Measurements from ENCODE around the gene MAD1L1.

The MAD1L1 gene

DNA sequence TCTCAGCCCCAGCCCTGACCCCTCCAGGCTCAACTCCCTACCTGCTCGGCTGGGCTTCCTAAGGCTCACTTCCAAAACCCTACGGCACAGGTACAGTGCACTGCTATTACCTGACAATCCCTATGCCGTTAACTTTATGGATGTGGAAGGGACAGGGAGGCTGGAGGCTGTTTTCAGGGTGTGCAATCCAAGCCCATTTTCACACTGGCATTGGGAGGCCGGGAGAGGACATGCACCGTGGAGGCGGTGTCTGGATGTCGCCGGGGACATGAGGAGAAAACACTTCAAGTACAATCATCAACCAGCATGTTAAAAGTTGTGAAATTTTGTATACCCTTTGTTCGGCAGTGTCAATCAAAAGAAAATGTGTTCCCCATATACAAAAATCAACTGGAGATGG lies 80.1 kb downstream of the MAD1L1 start:
- no peak for DNase-seq (ENCODE audit: low read depth)
- TF ChIP-seq, protein P1, sequence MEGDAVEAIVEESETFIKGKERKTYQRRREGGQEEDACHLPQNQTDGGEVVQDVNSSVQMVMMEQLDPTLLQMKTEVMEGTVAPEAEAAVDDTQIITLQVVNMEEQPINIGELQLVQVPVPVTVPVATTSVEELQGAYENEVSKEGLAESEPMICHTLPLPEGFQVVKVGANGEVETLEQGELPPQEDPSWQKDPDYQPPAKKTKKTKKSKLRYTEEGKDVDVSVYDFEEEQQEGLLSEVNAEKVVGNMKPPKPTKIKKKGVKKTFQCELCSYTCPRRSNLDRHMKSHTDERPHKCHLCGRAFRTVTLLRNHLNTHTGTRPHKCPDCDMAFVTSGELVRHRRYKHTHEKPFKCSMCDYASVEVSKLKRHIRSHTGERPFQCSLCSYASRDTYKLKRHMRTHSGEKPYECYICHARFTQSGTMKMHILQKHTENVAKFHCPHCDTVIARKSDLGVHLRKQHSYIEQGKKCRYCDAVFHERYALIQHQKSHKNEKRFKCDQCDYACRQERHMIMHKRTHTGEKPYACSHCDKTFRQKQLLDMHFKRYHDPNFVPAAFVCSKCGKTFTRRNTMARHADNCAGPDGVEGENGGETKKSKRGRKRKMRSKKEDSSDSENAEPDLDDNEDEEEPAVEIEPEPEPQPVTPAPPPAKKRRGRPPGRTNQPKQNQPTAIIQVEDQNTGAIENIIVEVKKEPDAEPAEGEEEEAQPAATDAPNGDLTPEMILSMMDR (IDR thresholded peaks at IDR 0.05; ENCODE audit: low read length, missing control alignments) = no peak
- H3K4me3 ChIP-seq (replicated peaks; ENCODE audit: low read depth, low read length) = no peak overlapping the region

DNA sequence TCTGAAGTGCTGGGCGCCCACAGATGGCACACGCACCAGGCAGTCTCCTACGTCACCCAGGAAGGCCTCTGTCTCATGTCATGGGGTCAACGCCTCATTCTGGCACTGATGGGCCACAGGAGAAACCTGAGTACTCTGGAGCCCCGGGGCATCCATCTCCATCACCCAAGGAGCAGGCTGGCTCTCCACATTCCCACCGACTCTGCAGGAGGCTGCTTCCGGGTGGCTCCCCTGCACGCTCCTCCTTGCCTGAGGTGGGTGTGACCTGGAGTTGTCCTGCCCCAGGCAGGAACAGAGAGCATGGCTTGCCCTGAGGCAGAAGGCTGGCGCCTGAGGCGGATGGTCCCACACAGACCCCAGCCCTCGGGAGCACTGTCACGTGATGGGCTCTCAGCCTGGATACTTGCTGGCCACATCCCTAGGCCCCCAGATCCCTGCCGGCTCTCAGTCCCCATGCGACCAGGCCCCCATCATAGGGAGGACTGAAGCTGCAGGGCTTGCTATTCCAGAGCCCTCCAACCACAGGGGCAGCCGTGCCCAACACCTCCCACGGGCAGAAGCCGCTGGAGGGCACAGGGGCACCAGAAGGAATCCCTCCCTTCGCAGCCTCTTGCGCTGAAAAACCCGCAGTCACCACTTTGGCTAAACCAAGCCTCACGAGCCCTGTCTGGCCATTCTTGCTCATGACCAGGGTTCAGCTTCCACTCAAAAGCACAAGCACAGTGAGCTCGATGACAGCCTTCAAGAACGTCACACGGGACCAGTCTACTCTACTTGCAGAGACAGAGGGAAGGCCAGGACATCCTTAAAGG lies 80.7 kb downstream of the MAD1L1 start:
- DNase-seq (ENCODE audit: low read depth) = no peak
- H3K4me3 ChIP-seq (replicated peaks; ENCODE audit: low read depth, low read length) = no peak overlapping the region
- TF ChIP-seq, protein P1 (IDR thresholded peaks at IDR 0.05; ENCODE audit: low read length, missing control alignments) = no peak

DNA sequence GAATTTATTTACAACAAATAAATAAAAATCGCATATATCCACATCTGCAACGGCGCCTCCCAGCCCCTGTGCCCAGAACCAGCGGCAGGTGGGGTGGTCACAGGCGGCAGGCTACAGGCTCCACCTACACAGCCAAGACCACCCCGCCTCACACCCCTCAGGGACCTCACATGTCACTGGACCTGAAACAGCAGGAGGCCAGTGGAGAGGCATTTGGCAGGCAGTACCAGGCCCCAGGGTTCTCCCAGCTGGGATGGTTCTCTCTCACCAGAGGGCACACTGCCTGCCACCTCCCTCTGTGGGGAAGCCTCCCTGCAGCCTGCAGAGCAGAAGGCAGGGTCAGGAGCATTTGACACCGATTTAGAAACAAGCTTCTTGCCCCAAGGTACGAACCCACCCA lies 81.5 kb downstream of the MAD1L1 start:
- no peak overlapping the region for H3K4me3 ChIP-seq (replicated peaks; ENCODE audit: low read depth, low read length)
- DNase-seq (ENCODE audit: low read depth) = no peak
- TF ChIP-seq, protein P1 (IDR thresholded peaks at IDR 0.05; ENCODE audit: low read length, missing control alignments) = no peak

DNA sequence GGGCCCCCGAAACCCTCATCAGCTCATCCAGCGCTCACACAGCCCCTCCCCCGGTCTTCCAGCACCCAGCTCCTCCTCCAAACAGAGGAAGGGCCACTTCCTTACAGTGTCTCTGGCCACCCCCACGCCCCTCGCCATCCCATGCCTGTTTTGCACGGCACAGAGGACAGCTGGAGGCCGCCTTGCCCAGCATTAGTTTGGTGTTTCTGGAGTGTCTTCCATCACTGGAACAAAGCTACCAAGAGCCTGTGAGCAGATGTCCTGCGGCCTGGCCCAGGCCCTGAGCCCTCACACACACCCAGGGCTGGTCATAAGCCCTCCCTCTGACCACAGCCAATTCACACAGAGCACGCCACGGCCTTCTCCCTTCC lies 82.3 kb downstream of the MAD1L1 start:
- H3K4me3 ChIP-seq (replicated peaks; ENCODE audit: low read depth, low read length) = no peak overlapping the region
- DNase-seq (ENCODE audit: low read depth) = no peak
- TF ChIP-seq, protein P1 (IDR thresholded peaks at IDR 0.05; ENCODE audit: low read length, missing control alignments) = no peak

DNA sequence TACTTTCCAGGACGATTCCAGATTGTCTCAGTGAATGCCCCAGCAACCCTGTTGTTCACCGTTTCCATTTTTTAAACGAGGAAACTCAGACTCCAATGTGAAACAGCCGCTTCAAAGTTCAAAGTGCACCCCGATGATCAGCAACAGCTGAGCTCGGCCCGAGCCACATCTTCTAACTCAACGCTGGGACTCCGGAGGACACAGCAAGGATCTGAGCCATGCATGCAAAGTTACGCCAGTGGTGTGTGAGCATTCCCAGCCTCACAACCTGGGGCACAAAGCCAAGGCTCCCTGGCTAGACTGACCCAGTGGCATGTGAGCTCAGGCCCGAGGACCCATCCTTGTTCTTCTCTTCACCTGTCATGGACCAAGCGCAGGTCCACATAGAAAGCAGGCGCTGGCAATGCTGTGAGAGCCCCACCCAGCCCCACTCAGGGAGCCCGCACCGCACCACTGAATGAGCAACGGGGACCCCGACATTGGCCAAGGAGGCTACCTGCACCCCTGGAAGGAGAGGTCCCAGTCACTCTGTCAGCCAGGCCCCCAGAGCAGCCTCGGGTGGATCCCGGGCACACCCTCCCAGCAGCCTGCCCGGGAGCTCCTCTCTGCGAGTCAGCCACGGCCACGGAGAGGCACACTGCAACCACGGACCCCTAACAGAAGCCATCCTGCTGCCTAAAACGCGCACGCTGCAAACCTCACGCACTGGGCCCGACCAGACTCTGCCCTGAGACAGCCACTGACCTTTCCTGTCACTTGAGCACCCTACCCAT lies 82.9 kb downstream of the MAD1L1 start:
- no peak for DNase-seq (ENCODE audit: low read depth)
- TF ChIP-seq, protein P1 (IDR thresholded peaks at IDR 0.05; ENCODE audit: low read length, missing control alignments) = no peak
- H3K4me3 ChIP-seq (replicated peaks; ENCODE audit: low read depth, low read length) = no peak overlapping the region

DNA sequence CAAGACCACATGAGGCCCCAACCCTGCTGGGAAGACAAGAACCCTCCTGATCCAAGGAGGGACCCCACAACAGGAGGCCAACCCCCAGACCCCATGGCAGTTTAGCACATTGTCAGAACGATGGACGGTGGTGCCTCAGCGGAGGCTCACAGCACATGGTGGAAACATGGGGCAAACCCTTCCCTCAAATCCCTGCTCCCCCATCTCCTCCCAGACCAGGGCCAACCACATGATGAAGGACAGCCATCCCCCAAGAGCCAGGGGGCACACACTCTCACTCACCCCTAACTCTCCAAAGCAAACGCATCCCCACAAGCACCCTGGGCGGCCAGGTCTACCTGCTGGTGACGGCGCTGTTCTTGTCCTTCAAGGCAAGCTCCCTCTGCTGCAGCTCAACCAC lies 83.9 kb downstream of the MAD1L1 start:
- H3K4me3 ChIP-seq (replicated peaks; ENCODE audit: low read depth, low read length) = no peak overlapping the region
- TF ChIP-seq, protein P1 (IDR thresholded peaks at IDR 0.05; ENCODE audit: low read length, missing control alignments) = no peak
- DNase-seq (ENCODE audit: low read depth) = no peak
